Spleen (tissue), 7 donors: ENCODE measurements around the gene UBE4A.
A peak's percentile ranks its signal among the peaks of the same experiment; 100 is the strongest.

Source experiments
- POLR2A ChIP-seq, 3 donors: fragments of 450-650 bp; IDR thresholded peaks; one replicate each; pipeline ENCODE4 v1.5.1; 2017; ENCODE audit warnings: antibody characterized with exemption in 3 of 3, mild to moderate bottlenecking in 1 of 3
- POLR2AphosphoS5 ChIP-seq, 3 donors: sonication (generic); formaldehyde crosslinking; IDR thresholded peaks; one replicate each; pipeline ENCODE4 v1.5.1; 2017; ENCODE audit warnings: antibody characterized with exemption in 3 of 3
- TF ChIP-seq, protein P1 (sequence below), 11 experiments: fragments of 200-600 bp in 7 of 11; fragments of 450-650 bp in 4 of 11; sonication (generic) in 4 of 11; IDR thresholded peaks in 8 of 11; conservative IDR thresholded peaks in 3 of 11; 1 replicate in 7 of 11; 2 replicates in 4 of 11; pipeline versions ENCODE4 v1.4.0 to v1.8.0; 2016 to 2021; ENCODE audit warnings: antibody characterized with exemption in 11 of 11, inconsistent platforms in 4 of 11, mild to moderate bottlenecking in 1 of 11
- donor health status: DM: no; HTN: no; CAD: no; lungs with moderate emphysema.
- donor health status: DM: no; HTN: no; CAD: no.
- donor health status: DM: no; HTN: no; CAD: no.

DNA sequence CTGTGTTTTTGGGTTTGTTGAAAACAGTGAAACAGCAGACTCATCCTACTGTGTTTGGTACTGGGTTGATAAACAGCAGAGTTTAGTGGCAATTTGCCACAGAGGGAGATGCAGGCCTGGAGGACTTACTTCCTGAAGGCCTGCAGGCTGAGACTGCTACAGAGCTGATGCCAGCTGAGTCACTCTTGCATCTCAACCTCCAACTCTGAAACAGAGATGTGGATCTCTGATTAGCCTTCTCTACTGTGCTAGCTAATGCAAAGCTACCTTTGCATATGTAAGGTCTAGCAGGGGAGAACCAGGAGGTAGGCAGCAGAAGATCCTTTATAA, 56.3 kb downstream of the UBE4A start:
- TF ChIP-seq, protein P1, sequence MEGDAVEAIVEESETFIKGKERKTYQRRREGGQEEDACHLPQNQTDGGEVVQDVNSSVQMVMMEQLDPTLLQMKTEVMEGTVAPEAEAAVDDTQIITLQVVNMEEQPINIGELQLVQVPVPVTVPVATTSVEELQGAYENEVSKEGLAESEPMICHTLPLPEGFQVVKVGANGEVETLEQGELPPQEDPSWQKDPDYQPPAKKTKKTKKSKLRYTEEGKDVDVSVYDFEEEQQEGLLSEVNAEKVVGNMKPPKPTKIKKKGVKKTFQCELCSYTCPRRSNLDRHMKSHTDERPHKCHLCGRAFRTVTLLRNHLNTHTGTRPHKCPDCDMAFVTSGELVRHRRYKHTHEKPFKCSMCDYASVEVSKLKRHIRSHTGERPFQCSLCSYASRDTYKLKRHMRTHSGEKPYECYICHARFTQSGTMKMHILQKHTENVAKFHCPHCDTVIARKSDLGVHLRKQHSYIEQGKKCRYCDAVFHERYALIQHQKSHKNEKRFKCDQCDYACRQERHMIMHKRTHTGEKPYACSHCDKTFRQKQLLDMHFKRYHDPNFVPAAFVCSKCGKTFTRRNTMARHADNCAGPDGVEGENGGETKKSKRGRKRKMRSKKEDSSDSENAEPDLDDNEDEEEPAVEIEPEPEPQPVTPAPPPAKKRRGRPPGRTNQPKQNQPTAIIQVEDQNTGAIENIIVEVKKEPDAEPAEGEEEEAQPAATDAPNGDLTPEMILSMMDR (IDR thresholded peaks at IDR 0.05 in 8 of 11, conservative IDR thresholded peaks at IDR 0.05 in 3 of 11): no peak
- TF ChIP-seq POLR2AphosphoS5 (IDR thresholded peaks at IDR 0.05) (peak in 1 of 3 donors; percentile 30), POLR2A (IDR thresholded peaks at IDR 0.05) (no peak)
